ENCODE results near the gene CABP7.

CABP7 gene

GRCh38 chr22:29674121-29674520 lies 45.7 kb upstream of the CABP7 start:
- H3K9ac ChIP-seq (ENCODE audit: low read length): no peak overlapping the region
- no peaks in the 10 kb centered on the region for H4K20me1 ChIP-seq (ENCODE audit: insufficient read depth, low read length)
- H3K36me3 ChIP-seq (ENCODE audit: insufficient read depth, low read length): peaks cover 78% of the 10 kb centered on the region
- no peak overlapping the region for H3K4me3 ChIP-seq (ENCODE audit: low read depth, low read length, poor library complexity, severe bottlenecking)
- H3K9me2 ChIP-seq (ENCODE audit: low read depth, low read length): no peaks in the 10 kb centered on the region
- no peak overlapping the region for H3K4me2 ChIP-seq (ENCODE audit: low read length)
- no peaks in the 10 kb centered on the region for H3K9me3 ChIP-seq (ENCODE audit: low read length)
- H3K27ac ChIP-seq (ENCODE audit: low read depth, low read length, poor library complexity, severe bottlenecking): no peak overlapping the region
- no peaks in the 10 kb centered on the region for H3F3A ChIP-seq (ENCODE audit: insufficient read depth, low read length)
- no peaks in the 10 kb centered on the region for H3K79me2 ChIP-seq (ENCODE audit: insufficient read depth, low read length)
- H3K4me1 ChIP-seq (ENCODE audit: insufficient read depth, low read length, severe bottlenecking): no peaks in the 10 kb centered on the region
- H2AFZ ChIP-seq (ENCODE audit: low read length): no peak overlapping the region
- TF ChIP-seq EZH2 (IDR thresholded peaks at IDR 0.05; ENCODE audit: borderline replicate concordance, low read length): no peak
- no peaks in the 10 kb centered on the region for H3K27me3 ChIP-seq (ENCODE audit: insufficient read depth, low read length)

- H3K9me3 ChIP-seq (ENCODE audit: low read length): no peaks in the 10 kb centered on the region
- no peaks in the 10 kb centered on the region for H4K20me1 ChIP-seq (ENCODE audit: insufficient read depth, low read length)
- no peak overlapping the region for H3K4me2 ChIP-seq (ENCODE audit: low read length)
- no peaks in the 10 kb centered on the region for H3F3A ChIP-seq (ENCODE audit: insufficient read depth, low read length)
- H2AFZ ChIP-seq (ENCODE audit: low read length): no peak overlapping the region
- H3K79me2 ChIP-seq (ENCODE audit: insufficient read depth, low read length): no peaks in the 10 kb centered on the region
- no peak overlapping the region for H3K27ac ChIP-seq (ENCODE audit: low read depth, low read length, poor library complexity, severe bottlenecking)
- H3K36me3 ChIP-seq (ENCODE audit: insufficient read depth, low read length): peaks cover 86% of the 10 kb centered on the region
- no peaks in the 10 kb centered on the region for H3K27me3 ChIP-seq (ENCODE audit: insufficient read depth, low read length)
- H3K4me1 ChIP-seq (ENCODE audit: insufficient read depth, low read length, severe bottlenecking): no peaks in the 10 kb centered on the region
- no peaks in the 10 kb centered on the region for H3K9me2 ChIP-seq (ENCODE audit: low read depth, low read length)
- TF ChIP-seq CTCF (IDR thresholded peaks at IDR 0.05; ENCODE audit: low read length) (no peak), EZH2 (IDR thresholded peaks at IDR 0.05; ENCODE audit: borderline replicate concordance, low read length) (no peak)
- no peak overlapping the region for H3K4me3 ChIP-seq (ENCODE audit: low read depth, low read length, poor library complexity, severe bottlenecking)
- no peak overlapping the region for H3K9ac ChIP-seq (ENCODE audit: low read length)
Observed at GRCh38 chr22:29679316-29679715, 40.5 kb upstream of the CABP7 start.

- H3K9me3 ChIP-seq (ENCODE audit: low read length): no peaks in the 10 kb centered on the region
- no peaks in the 10 kb centered on the region for H3K27me3 ChIP-seq (ENCODE audit: insufficient read depth, low read length)
- H3F3A ChIP-seq (ENCODE audit: insufficient read depth, low read length): no peaks in the 10 kb centered on the region
- H3K4me1 ChIP-seq (ENCODE audit: insufficient read depth, low read length, severe bottlenecking): no peaks in the 10 kb centered on the region
- H3K79me2 ChIP-seq (ENCODE audit: insufficient read depth, low read length): no peaks in the 10 kb centered on the region
- no peaks in the 10 kb centered on the region for H3K9me2 ChIP-seq (ENCODE audit: low read depth, low read length)
- H3K27ac ChIP-seq (ENCODE audit: low read depth, low read length, poor library complexity, severe bottlenecking): no peak overlapping the region
- TF ChIP-seq CTCF (IDR thresholded peaks at IDR 0.05; ENCODE audit: low read length) (no peak), EZH2 (IDR thresholded peaks at IDR 0.05; ENCODE audit: borderline replicate concordance, low read length) (no peak)
- H3K9ac ChIP-seq (ENCODE audit: low read length): no peak overlapping the region
- peaks cover 71% of the 10 kb centered on the region for H3K36me3 ChIP-seq (ENCODE audit: insufficient read depth, low read length)
- no peak overlapping the region for H3K4me2 ChIP-seq (ENCODE audit: low read length)
- H2AFZ ChIP-seq (ENCODE audit: low read length): no peak overlapping the region
- no peaks in the 10 kb centered on the region for H4K20me1 ChIP-seq (ENCODE audit: insufficient read depth, low read length)
- no peak overlapping the region for H3K4me3 ChIP-seq (ENCODE audit: low read depth, low read length, poor library complexity, severe bottlenecking)
Observed at GRCh38 chr22:29683536-29683935, 36.3 kb upstream of the CABP7 start.

- Histone ChIP-seq H3K27ac (ENCODE audit: low read depth, low read length, poor library complexity, severe bottlenecking) (no peak overlapping the region), H3K4me1 (ENCODE audit: insufficient read depth, low read length, severe bottlenecking) (no peaks in the 10 kb centered on the region), H3K9me2 (ENCODE audit: low read depth, low read length) (no peaks in the 10 kb centered on the region), H2AFZ (ENCODE audit: low read length) (no peak overlapping the region), H3K9me3 (ENCODE audit: low read length) (no peaks in the 10 kb centered on the region), H4K20me1 (ENCODE audit: insufficient read depth, low read length) (no peaks in the 10 kb centered on the region), H3K4me2 (ENCODE audit: low read length) (no peak overlapping the region), H3K4me3 (ENCODE audit: low read depth, low read length, poor library complexity, severe bottlenecking) (no peak overlapping the region), H3K36me3 (ENCODE audit: insufficient read depth, low read length) (peaks cover 64% of the 10 kb centered on the region), H3K79me2 (ENCODE audit: insufficient read depth, low read length) (no peaks in the 10 kb centered on the region), H3F3A (ENCODE audit: insufficient read depth, low read length) (no peaks in the 10 kb centered on the region), H3K9ac (ENCODE audit: low read length) (no peak overlapping the region), H3K27me3 (ENCODE audit: insufficient read depth, low read length) (no peaks in the 10 kb centered on the region)
- no peak for TF ChIP-seq CTCF (IDR thresholded peaks at IDR 0.05; ENCODE audit: low read length)
- no peak for TF ChIP-seq EZH2 (IDR thresholded peaks at IDR 0.05; ENCODE audit: borderline replicate concordance, low read length)
Observed at GRCh38 chr22:29684244-29684643, 35.6 kb upstream of the CABP7 start.
